Stomach smooth muscle (tissue), 2 donors: ENCODE data around the gene CDH4.

Experiments used
- H3K27ac ChIP-seq: one replicate; pipeline ENCODE4 v1.7.0; 2013; ENCODE audit warnings: mild to moderate bottlenecking, low read length, inconsistent platforms
- H3K27me3 ChIP-seq, 2 donors: one replicate each; pipeline ENCODE4 v1.7.0; 2013; ENCODE audit warnings: low read length in 2 of 2; ENCODE audit not compliant: insufficient read depth in 2 of 2, control insufficient read depth in 1 of 2
- H3K36me3 ChIP-seq, 2 donors: one replicate each; pipeline ENCODE4 v1.7.0; 2013; ENCODE audit warnings: low read length in 2 of 2; ENCODE audit not compliant: control insufficient read depth in 2 of 2, insufficient read depth in 2 of 2
- H3K4me1 ChIP-seq: one replicate; pipeline ENCODE4 v1.7.0; 2013; ENCODE audit warnings: low read length; ENCODE audit not compliant: control insufficient read depth, insufficient read depth
- H3K4me3 ChIP-seq, 2 donors: one replicate each; pipeline ENCODE4 v1.7.0; 2013; ENCODE audit warnings: low read length in 2 of 2
- H3K9ac ChIP-seq, 2 donors: one replicate each; pipeline ENCODE4 v1.7.0; 2013; ENCODE audit warnings: low read length in 2 of 2, mild to moderate bottlenecking in 1 of 2
- H3K9me3 ChIP-seq, 2 donors: one replicate each; pipeline ENCODE4 v1.7.0; 2013; ENCODE audit warnings: low read length in 2 of 2; ENCODE audit not compliant: control insufficient read depth in 2 of 2
- donor health status: healthy.
- donor health status: Pancreatic carcinoma.

The CDH4 gene

GRCh38 chr20:61760731-61761130, 508.7 kb downstream of the CDH4 start:
- Histone ChIP-seq H3K27me3 (peaks cover 0 to 13% of the 10 kb centered on the region in 2 donors), H3K9ac (no peak overlapping the region), H3K36me3 (no peaks in the 10 kb centered on the region), H3K27ac (no peak overlapping the region), H3K9me3 (no peaks in the 10 kb centered on the region), H3K4me3 (no peak overlapping the region), H3K4me1 (no peaks in the 10 kb centered on the region)

DNA sequence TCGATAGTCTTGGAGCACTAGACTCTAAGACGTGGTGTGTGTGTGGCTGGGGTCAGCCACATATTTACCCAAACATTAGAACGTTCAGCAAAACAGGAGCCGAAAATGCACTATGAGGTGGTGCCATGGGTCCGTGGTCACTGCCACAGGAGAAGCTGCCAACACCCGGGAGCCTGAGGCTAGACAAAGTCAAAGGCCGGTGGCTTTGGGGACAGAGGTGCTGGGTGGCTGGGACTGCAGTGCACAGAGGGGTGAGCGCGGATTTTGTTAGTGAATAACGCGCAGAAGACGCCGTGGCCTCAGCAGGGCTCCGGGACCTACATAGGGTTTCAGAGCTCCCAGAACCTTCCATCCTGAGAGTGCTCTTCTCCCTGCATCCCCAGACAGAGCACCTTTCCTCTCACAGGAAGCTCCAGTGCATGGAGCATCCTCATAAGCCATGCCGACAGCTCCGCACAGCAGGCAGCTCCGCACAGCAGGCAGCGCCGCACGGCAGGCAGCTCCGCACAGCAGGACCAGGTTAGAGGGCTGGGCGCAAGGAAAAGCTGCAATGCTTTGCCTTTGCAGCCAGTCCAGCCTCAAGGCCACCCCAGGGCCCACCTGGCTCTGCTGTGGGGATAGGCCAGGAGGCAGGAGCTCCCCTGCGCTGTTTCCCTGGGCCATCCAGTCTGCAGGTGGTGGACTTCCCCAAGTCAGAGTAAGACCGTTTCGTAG, 509.5 kb downstream of the CDH4 start:
- H3K27ac ChIP-seq, result no peak overlapping the region
- H3K4me1 ChIP-seq, result no peaks in the 10 kb centered on the region
- H3K9ac ChIP-seq, result no peak overlapping the region
- peaks cover 0 to 13% of the 10 kb centered on the region in 2 donors for H3K27me3 ChIP-seq
- no peaks in the 10 kb centered on the region for H3K9me3 ChIP-seq
- H3K4me3 ChIP-seq, result no peak overlapping the region
- H3K36me3 ChIP-seq, result no peaks in the 10 kb centered on the region

- H3K4me1 ChIP-seq, result no peaks in the 10 kb centered on the region
- no peak overlapping the region for H3K27ac ChIP-seq
These were observed 510.2 kb downstream of the CDH4 start for GRCh38 chr20:61762167-61762710.

DNA sequence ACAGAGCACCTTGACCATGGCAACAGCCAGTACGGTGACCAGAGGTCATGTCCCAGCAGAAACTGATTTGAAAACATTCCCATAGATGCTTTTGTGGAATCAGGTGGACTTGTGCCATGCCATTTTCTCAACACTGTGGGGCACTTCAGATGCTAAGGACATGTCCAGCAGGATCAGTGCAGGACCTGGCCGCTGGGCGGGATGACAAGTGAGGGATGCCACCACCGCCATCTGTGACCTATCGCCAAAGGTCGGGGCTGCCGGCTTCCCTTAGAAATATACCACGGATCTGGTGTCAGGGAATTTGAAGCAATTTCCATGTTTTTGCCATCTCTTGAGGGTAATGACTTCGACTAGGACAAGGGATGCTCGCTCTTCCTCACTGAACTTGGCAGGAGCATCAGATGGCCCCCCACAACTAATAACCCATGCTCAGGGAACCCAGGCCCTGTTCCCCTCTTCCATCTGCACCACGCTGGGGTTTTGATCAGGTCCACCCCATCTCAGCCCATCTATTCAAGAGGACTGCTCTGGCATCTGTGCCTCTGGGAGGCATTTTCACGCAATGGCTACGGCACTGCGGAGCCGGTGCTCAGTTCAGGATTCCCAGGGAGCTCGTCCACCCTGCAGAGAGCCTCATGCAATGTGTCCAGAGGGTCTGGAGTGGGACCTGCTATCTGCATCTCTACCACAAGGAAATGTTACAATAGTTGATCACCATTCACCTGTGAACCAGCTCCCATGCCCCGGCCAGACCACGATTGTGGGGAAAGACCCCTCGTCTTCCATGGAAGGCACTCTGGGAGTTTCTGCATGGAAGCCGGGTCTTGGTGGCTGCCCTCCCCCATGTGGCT, 511.1 kb downstream of the CDH4 start:
- Histone ChIP-seq H3K9me3 (no peaks in the 10 kb centered on the region), H3K4me3 (no peak overlapping the region), H3K27ac (no peak overlapping the region), H3K27me3 (peaks cover 0 to 9% of the 10 kb centered on the region in 2 donors), H3K36me3 (no peaks in the 10 kb centered on the region), H3K4me1 (no peaks in the 10 kb centered on the region), H3K9ac (no peak overlapping the region)

More at GRCh38 chr20:61762167-61762710, 510.2 kb downstream of the CDH4 start:
- Histone ChIP-seq H3K9ac (no peak overlapping the region), H3K36me3 (no peaks in the 10 kb centered on the region), H3K9me3 (no peaks in the 10 kb centered on the region), H3K4me3 (no peak overlapping the region), H3K27me3 (peaks cover 0 to 13% of the 10 kb centered on the region in 2 donors)

- Histone ChIP-seq H3K27ac (no peak overlapping the region), H3K27me3 (peaks cover 0 to 7% of the 10 kb centered on the region in 2 donors), H3K4me3 (no peak overlapping the region), H3K9me3 (no peaks in the 10 kb centered on the region), H3K9ac (no peak overlapping the region), H3K36me3 (no peaks in the 10 kb centered on the region), H3K4me1 (no peaks in the 10 kb centered on the region)
These were observed 511.8 kb downstream of the CDH4 start for GRCh38 chr20:61763740-61764400.

GRCh38 chr20:61764471-61765025, 512.5 kb downstream of the CDH4 start:
- Histone ChIP-seq H3K9me3 (no peaks in the 10 kb centered on the region), H3K4me1 (no peaks in the 10 kb centered on the region), H3K27ac (no peak overlapping the region), H3K9ac (no peak overlapping the region), H3K4me3 (no peak overlapping the region), H3K27me3 (peaks cover 0 to 7% of the 10 kb centered on the region in 2 donors), H3K36me3 (no peaks in the 10 kb centered on the region)

GRCh38 chr20:61765081-61765870, 513.2 kb downstream of the CDH4 start:
- Histone ChIP-seq H3K9ac (no peak overlapping the region), H3K36me3 (no peaks in the 10 kb centered on the region), H3K9me3 (no peaks in the 10 kb centered on the region), H3K27ac (no peak overlapping the region), H3K4me1 (no peaks in the 10 kb centered on the region), H3K4me3 (no peak overlapping the region), H3K27me3 (peaks cover 0 to 9% of the 10 kb centered on the region in 2 donors)

GRCh38 chr20:61765871-61766654, 514.0 kb downstream of the CDH4 start:
- Histone ChIP-seq H3K36me3 (no peaks in the 10 kb centered on the region), H3K27ac (no peak overlapping the region), H3K9me3 (no peaks in the 10 kb centered on the region), H3K4me1 (no peaks in the 10 kb centered on the region), H3K27me3 (peaks cover 0 to 10% of the 10 kb centered on the region in 2 donors), H3K4me3 (no peak overlapping the region), H3K9ac (no peak overlapping the region)

GRCh38 chr20:61766921-61767610, 515.0 kb downstream of the CDH4 start:
- Histone ChIP-seq H3K4me3 (no peak overlapping the region), H3K27ac (no peak overlapping the region), H3K9me3 (no peaks in the 10 kb centered on the region), H3K36me3 (no peaks in the 10 kb centered on the region), H3K4me1 (no peaks in the 10 kb centered on the region), H3K27me3 (peaks cover 0 to 7% of the 10 kb centered on the region in 2 donors), H3K9ac (no peak overlapping the region)
